H9 (cell line): ENCODE results near the gene ADAMTS8. TPM values are rescaled to one million over a fixed set of nuclear protein-coding genes. Genes with fewer than 3 reads are reported as not detected.

ENCODE experiments used
- DNase-seq: peaks from one replicate; pipeline ENCODE4 v3.0.0-alpha.2; 2017
- H2AFZ ChIP-seq: one replicate; pipeline ENCODE4 v1.6.1; 2013; ENCODE audit warnings: mild to moderate bottlenecking, low read length, control low read depth, moderate library complexity
- H2AK5ac ChIP-seq: 2 replicates; pipeline ENCODE4 v1.6.1; 2013; ENCODE audit warnings: low read length, control low read depth, mixed read lengths; ENCODE audit not compliant: insufficient read length
- H2BK120ac ChIP-seq: one replicate; pipeline ENCODE4 v1.6.1; 2013; ENCODE audit warnings: low read depth, mild to moderate bottlenecking, low read length, control low read depth, inconsistent platforms; ENCODE audit not compliant: poor library complexity, severe bottlenecking
- H2BK12ac ChIP-seq: 2 replicates; pipeline ENCODE4 v1.6.1; 2013; ENCODE audit warnings: low read length, control low read depth, mixed read lengths, low read depth; ENCODE audit not compliant: insufficient read length
- H2BK15ac ChIP-seq: 2 replicates; pipeline ENCODE4 v1.6.1; 2013; ENCODE audit warnings: low read depth, low read length, control low read depth
- H2BK20ac ChIP-seq: one replicate; pipeline ENCODE4 v1.6.1; 2013; ENCODE audit warnings: low read depth, mild to moderate bottlenecking, low read length, control low read depth, inconsistent platforms; ENCODE audit not compliant: poor library complexity, severe bottlenecking
- H2BK5ac ChIP-seq: 2 replicates; pipeline ENCODE4 v1.6.1; 2013; ENCODE audit warnings: low read length, control low read depth, mixed read lengths; ENCODE audit not compliant: insufficient read length
- H3K14ac ChIP-seq: 2 replicates; pipeline ENCODE4 v1.6.1; 2013; ENCODE audit warnings: low read length, control low read depth; ENCODE audit not compliant: insufficient read depth
- H3K18ac ChIP-seq: 2 replicates; pipeline ENCODE4 v1.6.1; 2013; ENCODE audit warnings: low read depth, mild to moderate bottlenecking, mixed read lengths, low read length, control low read depth; ENCODE audit not compliant: insufficient read length
- H3K23ac ChIP-seq: 2 replicates; pipeline ENCODE4 v1.6.1; 2013; ENCODE audit warnings: low read length, control low read depth, mixed read lengths, low read depth; ENCODE audit not compliant: insufficient read length
- H3K23me2 ChIP-seq: 2 replicates; pipeline ENCODE4 v1.6.1; 2013; ENCODE audit warnings: low read depth, mild to moderate bottlenecking, mixed read lengths, low read length, control low read depth; ENCODE audit not compliant: insufficient read length, poor library complexity, severe bottlenecking
- H3K27ac ChIP-seq: 2 replicates; pipeline ENCODE4 v1.5.1; 2013; ENCODE audit warnings: low read length, control low read depth, mixed read lengths, low read depth; ENCODE audit not compliant: insufficient read length
- H3K27me3 ChIP-seq: 2 replicates; pipeline ENCODE4 v1.6.1; 2013; ENCODE audit warnings: low read length, control low read depth, inconsistent platforms; ENCODE audit not compliant: insufficient read depth
- H3K4ac ChIP-seq: 2 replicates; pipeline ENCODE4 v1.6.1; 2013; ENCODE audit warnings: low read depth, mild to moderate bottlenecking, control low read depth, inconsistent platforms, low read length, moderate library complexity
- H3K4me1 ChIP-seq: 2 replicates; pipeline ENCODE4 v1.6.1; 2013; ENCODE audit warnings: low read length, control low read depth, inconsistent platforms; ENCODE audit not compliant: insufficient read depth
- H3K4me2 ChIP-seq: 2 replicates; pipeline ENCODE4 v1.6.1; 2013; ENCODE audit warnings: low read length, control low read depth, mixed read lengths; ENCODE audit not compliant: insufficient read length, insufficient read depth
- H3K56ac ChIP-seq: 2 replicates; pipeline ENCODE4 v1.6.1; 2013; ENCODE audit warnings: low read depth, mild to moderate bottlenecking, mixed read lengths, low read length, control low read depth; ENCODE audit not compliant: insufficient read length
- H3K79me1 ChIP-seq: 2 replicates; pipeline ENCODE4 v1.6.1; 2013; ENCODE audit warnings: low read depth, mild to moderate bottlenecking, moderate library complexity, low read length, control low read depth, inconsistent platforms; ENCODE audit not compliant: insufficient read depth, poor library complexity, severe bottlenecking
- H3K79me2 ChIP-seq: 2 replicates; pipeline ENCODE4 v1.6.1; 2013; ENCODE audit warnings: low read length, control low read depth, inconsistent platforms; ENCODE audit not compliant: insufficient read depth
- H3K9ac ChIP-seq: 2 replicates; pipeline ENCODE4 v1.6.1; 2013; ENCODE audit warnings: low read length, control low read depth, mixed read lengths; ENCODE audit not compliant: insufficient read length; ENCODE audit errors: extremely low read depth
- H3K9me3 ChIP-seq: one replicate; pipeline ENCODE4 v1.6.1; 2013; ENCODE audit warnings: low read depth, low read length, inconsistent platforms; ENCODE audit not compliant: control insufficient read depth
- H3T11ph ChIP-seq: one replicate; pipeline ENCODE4 v1.6.1; 2013; ENCODE audit warnings: mild to moderate bottlenecking, low read length, control low read depth, inconsistent platforms
- H4K20me1 ChIP-seq: one replicate; pipeline ENCODE4 v1.6.1; 2013; ENCODE audit not compliant: control insufficient read depth, insufficient read length, insufficient read depth
- H4K5ac ChIP-seq: 2 replicates; pipeline ENCODE4 v1.6.1; 2013; ENCODE audit warnings: low read depth, mild to moderate bottlenecking, mixed read lengths, low read length, control low read depth; ENCODE audit not compliant: insufficient read length
- H4K8ac ChIP-seq: replicated peaks from 2 replicates; pipeline ENCODE4 v1.6.1; 2013; ENCODE audit warnings: low read length, control low read depth, mixed read lengths, low read depth; ENCODE audit not compliant: insufficient read length
- H4K91ac ChIP-seq: 2 replicates; pipeline ENCODE4 v1.6.1; 2013; ENCODE audit warnings: low read depth, mild to moderate bottlenecking, moderate library complexity, mixed read lengths, low read length, control low read depth; ENCODE audit not compliant: insufficient read length
- H3K27ac Mint-ChIP-seq, 3 experiments: 2 replicates in 2 of 3; 3 replicates in 1 of 3; pipeline ENCODE4 v1.8.0; 2020 to 2021; ENCODE audit warnings: mixed read lengths in 3 of 3, mild to moderate bottlenecking in 1 of 3, moderate library complexity in 1 of 3
- H3K27me3 Mint-ChIP-seq: 2 replicates; pipeline ENCODE4 v1.8.0; 2021; ENCODE audit warnings: low read depth, mild to moderate bottlenecking, moderate library complexity, mixed read lengths
- H3K36me3 Mint-ChIP-seq, 3 experiments: 2 replicates in 2 of 3; 3 replicates in 1 of 3; pipeline ENCODE4 v1.8.0; 2020 to 2021; ENCODE audit warnings: low read depth in 3 of 3, mixed read lengths in 3 of 3; ENCODE audit not compliant: insufficient read depth in 1 of 3
- H3K4me1 Mint-ChIP-seq, 2 experiments: 2 replicates each; pipeline ENCODE4 v1.8.0; 2020; ENCODE audit warnings: mixed read lengths in 2 of 2
- H3K4me3 Mint-ChIP-seq, 2 experiments: 2 replicates in 1 of 2; 3 replicates in 1 of 2; pipeline ENCODE4 v1.8.0; 2020 to 2021; ENCODE audit warnings: mild to moderate bottlenecking in 2 of 2, mixed read lengths in 2 of 2, moderate library complexity in 1 of 2
- H3K9me3 Mint-ChIP-seq, 2 experiments: 2 replicates in 1 of 2; 3 replicates in 1 of 2; pipeline ENCODE4 v1.8.0; 2020; ENCODE audit warnings: mild to moderate bottlenecking in 2 of 2, mixed read lengths in 2 of 2, moderate library complexity in 1 of 2
- whole genome bisulfite sequencing: extraction: QIAGEN DNeasy Blood & Tissue Kit; methylation state at CpG from one replicate; pipeline ENCODE4 v1.1.7; 2013; ENCODE audit warnings: missing lambda C conversion rate, low lambda C conversion rate, mixed read lengths; ENCODE audit not compliant: insufficient read length; ENCODE audit errors: extremely low coverage; 5-methylcytosine and 5-hydroxymethylcytosine counted together
- total RNA-seq: library from RNA; stranded (reverse); gene quantifications from 2 replicates; pipeline ENCODE4 v1.2.1, GENCODE V29; 2021
- TF ChIP-seq, protein P1 (sequence below): fragments of 200-600 bp; sonication (generic); conservative IDR thresholded peaks from 3 replicates; pipeline ENCODE4 v1.8.0; 2021; ENCODE audit warnings: antibody characterized with exemption, mild to moderate bottlenecking

The ADAMTS8 gene
- total RNA-seq, 1 experiment from 2014 or later, result 5.0 TPM

DNA sequence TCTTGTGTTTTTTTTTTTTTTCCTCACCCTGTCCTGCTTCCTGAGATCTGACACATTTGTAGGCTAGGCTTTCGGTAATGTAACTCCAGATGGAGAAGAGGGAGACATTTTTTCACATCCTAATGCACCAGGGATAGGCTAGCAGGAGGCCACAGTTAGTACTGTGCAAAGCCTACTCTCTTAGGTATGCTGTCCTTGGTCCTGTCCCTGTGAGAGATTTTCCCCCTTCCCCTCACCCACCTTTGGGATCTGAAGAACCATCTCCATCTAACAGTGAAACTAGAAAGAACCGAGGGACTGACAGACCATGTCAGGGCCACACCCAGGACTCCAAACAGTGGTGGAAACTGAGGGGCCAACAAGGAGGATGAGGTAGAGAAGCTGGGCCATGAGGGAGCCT is 29.2 kb downstream of the ADAMTS8 start:
- H2BK5ac ChIP-seq, result no peak overlapping the region
- no peaks in the 10 kb centered on the region for H4K20me1 ChIP-seq
- no peak overlapping the region for H2AFZ ChIP-seq
- no peak overlapping the region for H4K5ac ChIP-seq
- peaks cover 12% of the 10 kb centered on the region for H3K27me3 Mint-ChIP-seq
- no peak overlapping the region for H4K91ac ChIP-seq
- no peak overlapping the region for H3K23ac ChIP-seq
- no peak for DNase-seq
- no peak overlapping the region for H2AK5ac ChIP-seq
- no peaks in the 10 kb centered on the region for H3K79me1 ChIP-seq
- peaks cover 44 to 53% of the 10 kb centered on the region in 2 experiments for H3K4me1 Mint-ChIP-seq
- H3K27ac Mint-ChIP-seq, result peak overlapping the region in 1 of 3 experiments; percentile 57; a peak in 1 of 7 replicates
- H3K56ac ChIP-seq, result no peak overlapping the region
- no peak overlapping the region for H3T11ph ChIP-seq
- H3K27me3 ChIP-seq, result no peaks in the 10 kb centered on the region
- H2BK15ac ChIP-seq, result no peak overlapping the region
- no peaks in the 10 kb centered on the region for H3K9me3 Mint-ChIP-seq
- no peaks in the 10 kb centered on the region for H3K9me3 ChIP-seq
- no peak overlapping the region for H2BK12ac ChIP-seq
- H3K9ac ChIP-seq, result no peak overlapping the region
- H3K14ac ChIP-seq, result no peak overlapping the region
- H3K23me2 ChIP-seq, result no peaks in the 10 kb centered on the region
- H3K79me2 ChIP-seq, result no peaks in the 10 kb centered on the region
- no peak overlapping the region for H3K4me2 ChIP-seq
- no peak overlapping the region for H4K8ac ChIP-seq
- TF ChIP-seq, protein P1, sequence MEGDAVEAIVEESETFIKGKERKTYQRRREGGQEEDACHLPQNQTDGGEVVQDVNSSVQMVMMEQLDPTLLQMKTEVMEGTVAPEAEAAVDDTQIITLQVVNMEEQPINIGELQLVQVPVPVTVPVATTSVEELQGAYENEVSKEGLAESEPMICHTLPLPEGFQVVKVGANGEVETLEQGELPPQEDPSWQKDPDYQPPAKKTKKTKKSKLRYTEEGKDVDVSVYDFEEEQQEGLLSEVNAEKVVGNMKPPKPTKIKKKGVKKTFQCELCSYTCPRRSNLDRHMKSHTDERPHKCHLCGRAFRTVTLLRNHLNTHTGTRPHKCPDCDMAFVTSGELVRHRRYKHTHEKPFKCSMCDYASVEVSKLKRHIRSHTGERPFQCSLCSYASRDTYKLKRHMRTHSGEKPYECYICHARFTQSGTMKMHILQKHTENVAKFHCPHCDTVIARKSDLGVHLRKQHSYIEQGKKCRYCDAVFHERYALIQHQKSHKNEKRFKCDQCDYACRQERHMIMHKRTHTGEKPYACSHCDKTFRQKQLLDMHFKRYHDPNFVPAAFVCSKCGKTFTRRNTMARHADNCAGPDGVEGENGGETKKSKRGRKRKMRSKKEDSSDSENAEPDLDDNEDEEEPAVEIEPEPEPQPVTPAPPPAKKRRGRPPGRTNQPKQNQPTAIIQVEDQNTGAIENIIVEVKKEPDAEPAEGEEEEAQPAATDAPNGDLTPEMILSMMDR, result no peak
- H3K4me3 Mint-ChIP-seq, result no peak overlapping the region
- H3K27ac ChIP-seq, result no peak overlapping the region
- no peak overlapping the region for H3K18ac ChIP-seq
- H3K4me1 ChIP-seq, result peaks cover 8% of the 10 kb centered on the region; the same call in 1 of the 2 replicates
- H2BK120ac ChIP-seq, result no peak overlapping the region
- WGBS, result no CpG with 5 or more reads among the region's 2 CpGs
- H3K4ac ChIP-seq, result no peak overlapping the region
- no peak overlapping the region for H2BK20ac ChIP-seq
- peaks cover 0 to 2% (median 0%) of the 10 kb centered on the region in 3 experiments; a peak in 1 of 7 replicates for H3K36me3 Mint-ChIP-seq
